ENCODE results near the gene CLDN2.
"Not testable (repeated sequence)": the region's sequence is repeated elsewhere in the genome, so short reads cannot be mapped to it uniquely, and the experiment has no call there.

Gene CLDN2, protein sequence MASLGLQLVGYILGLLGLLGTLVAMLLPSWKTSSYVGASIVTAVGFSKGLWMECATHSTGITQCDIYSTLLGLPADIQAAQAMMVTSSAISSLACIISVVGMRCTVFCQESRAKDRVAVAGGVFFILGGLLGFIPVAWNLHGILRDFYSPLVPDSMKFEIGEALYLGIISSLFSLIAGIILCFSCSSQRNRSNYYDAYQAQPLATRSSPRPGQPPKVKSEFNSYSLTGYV

DNA sequence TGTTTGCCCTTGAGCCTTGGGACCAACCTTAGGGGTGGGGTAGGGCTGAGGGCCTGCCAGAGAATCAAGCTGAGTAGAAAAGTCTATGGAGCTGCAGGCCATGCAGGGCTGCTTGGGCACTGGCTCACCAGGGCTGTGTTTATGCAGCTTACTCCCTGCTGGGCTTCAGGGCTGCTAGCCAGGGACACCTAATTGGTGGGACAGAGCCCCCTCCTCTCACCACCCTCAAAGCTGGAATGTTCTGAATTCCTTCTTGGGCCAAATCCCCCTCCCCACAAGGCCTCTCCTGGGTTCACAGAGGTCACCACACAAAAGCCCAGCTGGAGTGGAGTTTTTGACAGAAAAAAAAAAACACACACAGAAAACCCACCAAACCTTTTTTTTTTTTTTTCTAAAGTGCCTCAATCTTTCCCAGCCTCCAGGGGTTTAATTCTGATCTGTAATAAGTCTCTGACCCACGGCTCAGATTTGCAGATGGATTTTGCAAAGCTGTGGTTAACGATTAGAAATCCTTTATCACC is at the start of gene CLDN2:
Gene CLDN2 (plus strand): TSS at position 471 of the 521 bp plus-strand sequence. CDS start 7,827 bp downstream, outside the sequence.
- no peak for DNase-seq

DNA sequence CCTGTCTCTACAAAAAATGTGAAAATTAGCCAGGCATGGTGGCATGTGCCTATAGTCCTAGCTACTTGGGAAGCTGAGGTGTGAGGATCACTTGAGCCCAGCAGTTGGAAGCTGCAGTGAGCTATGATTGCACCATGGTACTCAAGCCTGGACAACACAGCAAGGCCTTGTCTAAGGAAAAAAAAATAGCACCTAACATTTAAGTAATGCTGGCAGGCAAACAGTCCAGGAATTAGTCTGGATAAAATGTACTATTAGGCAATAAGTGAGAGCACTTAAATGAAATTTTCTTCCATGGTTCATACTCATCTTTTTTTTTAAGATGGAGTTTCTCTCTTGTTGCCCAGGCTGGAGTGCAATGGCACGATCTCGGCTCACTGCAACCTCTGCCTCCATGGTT is 47.4 kb upstream of the CLDN2 start:
- not testable (repeated sequence) for DNase-seq

DNA sequence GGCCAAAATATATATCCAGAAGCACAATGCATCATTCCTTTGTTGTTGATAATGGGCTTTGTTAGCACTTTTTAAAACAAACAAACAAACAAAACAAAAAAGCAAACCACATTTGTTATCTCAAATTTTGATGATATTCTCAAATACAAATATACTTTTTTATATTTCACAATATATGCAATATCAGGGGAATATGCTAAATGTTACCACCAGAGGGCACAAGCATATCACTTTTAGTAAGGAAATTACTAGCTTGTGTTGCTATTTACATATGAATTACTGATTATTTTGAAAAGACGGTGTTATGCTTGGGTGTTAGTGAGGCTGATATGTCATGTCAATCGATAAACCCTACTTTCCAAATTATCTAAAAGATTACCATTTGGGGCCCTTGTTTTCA is 46.1 kb upstream of the CLDN2 start:
- DNase-seq = no peak

DNA sequence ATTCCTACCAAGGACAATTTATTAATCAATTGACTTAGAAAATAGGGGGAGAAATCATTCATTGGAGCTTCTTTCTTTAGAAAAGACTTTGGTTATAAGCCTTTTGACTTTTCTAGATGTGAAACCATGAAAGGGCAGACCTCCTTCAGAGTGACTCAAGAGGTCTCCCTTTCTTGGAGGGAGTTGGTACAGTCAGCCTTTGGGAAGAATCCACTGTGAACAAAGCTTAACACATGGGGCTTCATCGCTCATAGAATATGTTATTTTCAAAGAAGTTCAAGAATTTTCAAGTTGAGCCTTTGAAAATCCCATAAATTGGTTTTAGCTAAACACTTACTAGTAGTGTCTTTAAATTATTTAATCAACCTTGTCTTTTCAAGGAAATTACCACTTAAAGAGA is 45.1 kb upstream of the CLDN2 start:
- DNase-seq = no peak

DNA sequence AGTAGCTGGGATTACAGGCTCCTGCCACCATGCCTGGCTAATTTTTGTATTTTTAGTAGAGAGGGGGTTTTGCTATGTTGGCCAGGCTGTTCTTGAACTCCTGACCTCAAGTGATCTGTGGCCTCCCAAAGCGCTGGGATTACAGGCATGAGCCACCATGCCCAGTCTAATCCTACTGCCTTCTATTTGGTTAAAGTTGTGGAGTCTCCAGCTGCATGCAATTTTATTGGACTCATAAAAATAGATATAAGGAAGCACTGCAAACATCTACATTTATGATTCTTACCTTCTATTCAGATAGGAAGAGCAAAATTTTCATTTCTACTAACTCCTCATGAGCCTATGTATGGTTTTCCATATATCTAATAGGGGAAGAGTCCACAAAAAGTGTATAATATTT is 30.7 kb upstream of the CLDN2 start:
- DNase-seq = no peak

DNA sequence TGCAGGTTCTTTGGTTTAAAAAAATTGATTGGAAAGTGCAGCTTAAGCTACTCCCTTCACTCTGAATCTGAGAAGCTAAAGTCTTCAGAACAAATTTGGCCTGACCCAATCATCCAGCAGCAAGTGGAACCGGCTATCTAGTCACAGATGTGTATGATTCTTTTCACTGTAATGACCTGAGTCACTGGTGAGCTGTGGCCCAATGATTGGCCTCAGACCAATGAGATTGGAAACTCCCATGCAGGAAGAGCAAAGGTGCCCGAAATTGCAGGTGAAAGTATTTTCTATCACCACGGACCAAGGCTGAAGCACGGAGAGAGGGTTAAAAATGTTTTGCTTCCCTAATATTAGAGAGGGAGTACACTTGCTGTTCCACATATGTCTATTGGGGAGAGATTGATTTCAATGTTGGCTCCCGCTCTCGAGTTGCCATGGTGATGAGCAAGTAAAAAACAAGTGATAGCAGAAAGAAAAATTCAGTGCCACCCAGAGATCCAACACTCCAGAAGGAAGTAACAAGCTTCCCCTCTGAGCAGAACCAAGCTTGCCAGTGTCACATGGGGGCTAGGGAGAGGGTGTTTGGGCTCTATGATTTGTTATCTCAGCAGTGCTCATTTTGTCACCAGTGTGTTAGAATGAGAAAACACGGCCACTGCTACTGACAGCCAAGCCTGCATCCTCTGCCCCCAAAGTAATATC is 28.3 kb upstream of the CLDN2 start:
- DNase-seq = no peak

DNA sequence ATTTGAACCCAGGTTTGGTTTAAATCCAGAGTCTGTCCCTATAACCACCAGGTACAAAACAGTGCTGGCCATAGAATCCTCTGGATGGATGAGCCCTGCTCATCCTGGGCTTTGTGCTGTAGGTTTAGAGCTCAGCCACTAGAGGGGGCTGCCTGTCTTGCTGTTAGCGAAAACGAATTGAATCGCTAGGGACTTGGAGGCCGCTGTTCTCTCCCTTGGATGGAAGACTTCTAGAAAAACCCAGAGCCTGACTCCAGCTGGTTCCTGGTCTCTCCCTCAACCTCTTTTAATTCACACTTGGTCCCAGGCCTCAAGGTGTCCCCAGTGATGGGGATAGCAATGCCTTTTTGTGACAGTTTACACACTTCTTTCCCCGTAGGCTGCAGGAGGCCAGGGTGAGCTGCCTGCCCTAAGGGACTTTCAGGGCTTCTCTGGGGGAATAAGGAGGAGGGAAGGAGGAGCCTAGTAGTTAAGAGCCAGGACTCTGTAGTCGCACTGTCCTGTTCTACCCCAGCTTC is 25.8 kb upstream of the CLDN2 start:
- peak; percentile 46 to 49 for DNase-seq

DNA sequence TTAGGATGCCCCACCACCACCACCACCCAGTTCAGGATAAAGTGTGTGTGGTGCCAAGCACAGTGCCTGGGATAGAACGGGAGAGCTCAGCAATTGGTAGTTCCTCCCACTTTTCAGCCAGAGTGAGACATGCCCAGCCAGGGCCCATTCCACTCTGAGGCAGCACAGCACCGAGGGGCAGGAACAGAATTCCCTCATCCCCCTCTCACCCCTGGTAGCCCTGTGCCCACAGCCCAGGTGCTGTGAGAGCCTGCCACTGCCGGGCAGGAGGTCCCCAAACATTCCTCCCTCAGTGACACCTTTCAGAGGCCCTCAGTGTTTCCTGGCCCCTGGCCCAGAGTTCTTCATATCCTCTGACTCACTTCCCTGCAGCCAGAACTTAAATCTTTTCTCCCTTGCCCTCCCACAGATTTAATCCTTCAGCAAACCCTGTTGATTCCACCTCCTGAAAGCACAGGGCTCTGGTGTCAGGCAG is 25.2 kb upstream of the CLDN2 start:
- DNase-seq = no peak

DNA sequence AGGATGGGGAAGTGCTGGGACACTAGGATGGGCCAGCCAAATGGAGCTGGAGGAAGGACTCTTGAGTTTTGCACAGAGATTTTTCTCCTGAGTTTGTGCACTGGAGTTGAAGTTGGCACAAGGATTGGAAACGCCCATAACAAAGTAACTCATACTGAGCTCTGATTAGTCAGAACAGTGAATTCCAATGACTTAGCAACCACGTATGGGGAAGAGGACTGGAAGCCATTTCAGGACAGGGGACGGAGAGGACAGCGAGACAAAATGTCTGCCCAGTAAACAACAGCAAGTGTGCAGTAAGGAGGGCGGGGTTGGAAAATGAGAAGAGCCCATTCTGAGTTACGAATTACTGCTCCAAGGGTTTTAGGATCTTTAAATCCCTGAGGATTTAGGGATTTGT is 22.9 kb upstream of the CLDN2 start:
- no peak for DNase-seq

DNA sequence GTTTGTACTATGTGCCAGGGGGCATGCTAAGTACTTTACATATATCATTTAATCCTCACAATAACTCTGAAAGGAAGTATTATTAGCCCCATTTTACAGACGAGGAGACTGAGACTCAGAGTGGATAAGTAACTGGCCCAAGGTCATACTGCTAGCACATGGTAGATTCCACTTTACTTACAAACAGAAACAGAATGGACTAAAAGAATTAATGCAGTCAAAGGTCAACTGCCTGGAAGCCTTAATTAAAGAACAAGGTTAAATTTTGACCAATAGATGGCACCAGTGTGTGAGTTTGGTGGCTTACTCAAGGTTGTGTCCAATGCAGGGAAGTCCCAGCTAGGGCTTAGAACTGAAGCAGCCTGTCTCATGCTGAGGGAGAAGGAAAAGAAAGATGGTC is 21.7 kb upstream of the CLDN2 start:
- no peak for DNase-seq

DNA sequence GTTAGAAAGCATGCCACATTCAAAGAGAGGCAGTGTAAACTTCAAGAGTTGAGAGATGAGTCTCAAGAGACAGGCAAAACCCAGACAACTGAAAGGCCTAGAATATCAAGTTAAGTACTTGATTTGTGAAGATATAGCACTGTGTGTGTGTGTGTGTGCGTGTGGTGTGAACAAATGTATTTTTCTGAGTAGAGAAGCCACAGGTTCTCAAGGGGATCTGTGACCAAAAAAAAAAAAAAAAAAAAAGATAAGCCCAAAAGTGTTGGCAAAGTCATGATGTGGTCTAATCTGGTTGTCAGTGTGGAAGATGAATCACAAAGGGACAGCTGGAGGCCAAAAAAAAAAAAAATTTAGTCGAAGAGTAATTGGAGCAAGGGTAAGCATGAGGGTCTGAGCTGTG is 20.9 kb upstream of the CLDN2 start:
- no peak for DNase-seq

DNA sequence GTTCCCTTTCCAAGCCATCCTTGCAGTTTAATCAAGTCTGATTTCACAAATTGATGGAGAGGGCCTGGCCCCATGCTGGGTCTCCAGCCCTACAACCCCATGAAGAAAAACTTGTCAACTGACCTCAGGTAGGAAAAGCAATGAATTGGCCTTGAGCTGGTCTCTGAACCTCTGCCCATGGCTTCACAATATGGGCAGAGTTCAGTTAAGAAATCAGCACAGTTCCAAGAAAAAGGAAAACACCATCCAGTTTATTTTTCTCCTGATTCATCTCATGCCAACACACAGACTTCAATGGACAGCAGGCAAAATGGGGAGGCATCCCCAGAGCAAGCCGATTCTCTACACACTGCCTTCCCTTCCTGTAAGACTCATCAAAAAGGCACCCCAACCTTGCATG is 20.4 kb upstream of the CLDN2 start:
- no peak for DNase-seq

DNA sequence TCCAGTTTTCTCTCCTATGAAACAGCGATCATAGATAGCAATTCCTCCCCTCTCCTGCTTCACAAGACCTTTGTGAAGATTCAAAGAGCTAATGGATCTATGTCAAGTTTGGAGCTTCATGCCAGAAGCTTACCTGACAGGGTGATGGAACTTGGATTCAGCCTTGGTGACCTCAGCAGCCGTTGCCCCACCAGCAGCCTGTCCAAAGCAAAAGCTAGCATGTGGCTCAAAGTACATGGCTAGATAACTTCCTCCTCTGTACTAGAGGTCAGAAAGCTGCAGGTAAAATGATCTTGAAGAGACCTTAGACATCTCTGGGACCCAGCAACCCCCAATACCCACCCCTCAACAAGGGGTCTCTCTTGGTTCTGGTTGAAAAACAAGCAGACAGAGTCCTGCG is 18.9 kb upstream of the CLDN2 start:
- DNase-seq = no peak

DNA sequence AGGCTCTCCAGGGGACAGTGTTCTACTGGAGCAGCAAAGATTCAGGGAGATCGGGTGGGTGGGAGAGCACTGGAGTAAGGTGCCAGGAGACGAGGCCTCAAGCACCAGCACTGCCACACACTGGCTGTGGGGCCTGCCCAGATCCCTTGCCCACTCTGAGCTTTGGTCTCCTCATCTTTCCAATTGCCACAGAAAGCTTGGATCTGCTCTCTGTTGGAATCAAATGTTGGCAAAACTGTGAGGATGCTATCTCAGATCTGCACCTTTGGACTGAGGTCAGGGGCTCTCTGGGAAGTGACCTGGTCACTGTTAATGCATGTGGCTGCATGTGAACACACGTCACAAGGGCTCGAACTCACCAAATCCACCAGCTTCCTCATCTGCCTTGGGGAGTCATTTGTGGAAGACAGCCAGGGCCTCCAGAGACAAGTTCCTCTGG is 18.4 kb upstream of the CLDN2 start:
- DNase-seq = no peak

DNA sequence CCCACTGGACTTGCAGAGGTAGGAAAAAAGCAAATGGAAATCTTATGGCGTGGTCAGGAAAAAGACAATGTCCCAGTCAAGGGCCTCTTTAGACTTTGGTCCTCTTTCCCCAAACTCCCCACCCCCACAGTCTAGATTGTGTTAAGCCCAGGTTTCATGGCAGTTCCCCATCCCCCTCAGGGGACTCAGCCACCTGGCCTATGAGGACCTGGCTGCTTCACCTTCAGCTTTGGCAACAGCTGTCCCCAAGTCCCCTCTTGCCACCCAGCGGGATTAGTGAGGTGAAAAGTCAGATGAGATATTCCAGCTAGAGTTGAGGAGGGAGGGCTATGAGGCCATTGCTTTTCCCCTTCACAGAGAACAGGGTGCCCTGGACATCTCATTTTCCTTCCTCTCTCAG is 17.5 kb upstream of the CLDN2 start:
- no peak for DNase-seq

DNA sequence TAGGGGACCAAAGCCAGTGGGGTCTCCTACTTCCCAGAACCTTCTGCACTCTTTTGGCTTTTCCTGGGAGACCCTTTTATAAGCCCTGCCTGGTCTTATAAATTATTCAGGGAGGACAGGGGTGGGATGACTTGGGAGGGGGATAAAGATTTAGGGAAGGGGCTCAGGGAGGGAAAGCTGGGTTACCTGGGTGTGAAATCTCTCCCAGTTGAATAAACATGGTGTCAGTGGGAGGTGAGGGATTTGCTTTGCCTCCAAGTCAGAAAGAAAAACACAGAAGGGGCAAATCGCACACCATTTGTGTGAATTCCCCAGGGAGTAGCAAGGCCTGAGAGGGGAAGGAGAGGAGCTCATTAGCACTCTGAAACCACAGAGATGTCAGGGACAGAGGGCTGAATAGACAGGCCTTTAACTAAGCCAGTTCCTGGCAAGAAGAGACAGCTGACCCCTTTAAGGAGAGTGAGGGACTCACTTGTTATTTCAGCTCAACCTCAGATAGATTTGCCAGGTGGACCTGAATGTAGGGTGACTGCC is 16.8 kb upstream of the CLDN2 start, which contains the start of gene RIPPLY1:
Gene RIPPLY1 (minus strand): TSS at position 51 of the 534 bp plus-strand sequence. CDS start 54 bp downstream, outside the sequence.
- DNase-seq = no peak

DNA sequence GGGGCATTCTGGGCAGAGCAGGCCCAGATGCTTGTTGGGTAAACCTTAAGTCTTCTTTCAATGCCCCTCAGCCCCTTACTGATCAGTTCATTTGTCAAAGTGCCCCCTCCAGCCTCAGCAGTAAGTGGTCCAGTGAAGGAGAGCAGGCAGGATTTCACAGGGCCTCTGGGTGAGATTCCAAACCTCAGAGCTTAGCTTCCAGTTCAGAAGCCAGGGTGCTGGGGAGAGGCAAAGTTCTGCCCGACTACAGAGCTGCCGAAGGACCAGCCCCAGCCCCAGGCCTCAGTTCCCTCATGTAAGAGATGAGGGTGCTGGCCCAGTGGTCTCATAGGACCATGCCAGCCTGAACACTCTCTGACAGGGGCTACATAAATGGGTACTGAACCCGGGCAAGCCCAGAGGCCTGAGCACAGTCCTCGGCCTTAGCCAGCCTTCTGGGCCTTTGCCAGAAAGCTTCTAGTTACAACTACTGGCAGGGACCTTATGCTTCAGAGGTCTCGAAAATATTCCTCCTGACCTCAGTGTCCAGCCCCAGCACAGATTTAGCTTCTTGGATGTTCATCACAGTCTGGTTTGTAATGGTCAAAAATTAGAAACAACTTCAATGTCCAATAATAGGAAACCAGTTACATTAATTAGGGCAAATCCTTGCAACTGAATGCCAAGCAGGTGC is 16.2 kb upstream of the CLDN2 start:
- no peak for DNase-seq

DNA sequence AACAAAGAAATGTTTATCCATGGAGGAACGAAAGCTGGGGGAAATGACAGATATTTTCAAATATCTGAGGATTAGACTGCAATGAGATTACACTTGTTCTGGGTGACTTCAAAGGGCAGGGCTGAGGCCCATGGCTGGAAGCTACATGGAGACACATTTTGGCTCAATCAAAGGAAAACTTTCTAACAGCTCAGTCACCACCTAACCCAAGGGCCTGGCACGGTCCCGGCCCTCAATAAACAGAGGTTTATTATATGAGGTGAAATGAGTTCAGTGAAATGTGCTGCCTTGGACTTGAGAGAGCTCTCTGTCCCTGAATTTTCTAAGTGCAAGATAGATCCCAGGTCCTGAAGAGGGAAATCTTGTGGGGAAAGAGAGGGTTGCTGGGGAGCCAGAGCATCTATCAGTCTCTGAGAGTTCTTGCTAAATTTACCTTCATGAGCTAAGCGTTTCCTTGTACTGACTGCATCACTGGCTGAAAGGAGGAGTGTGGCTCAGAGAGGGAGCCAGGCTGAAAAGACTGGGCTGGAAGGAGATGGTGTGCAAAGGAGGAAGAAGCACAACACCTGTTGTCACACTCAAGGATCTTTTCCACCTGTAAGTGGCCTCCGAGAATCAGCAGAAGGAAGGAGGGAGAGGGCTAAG is 15.0 kb upstream of the CLDN2 start:
- DNase-seq = no peak

DNA sequence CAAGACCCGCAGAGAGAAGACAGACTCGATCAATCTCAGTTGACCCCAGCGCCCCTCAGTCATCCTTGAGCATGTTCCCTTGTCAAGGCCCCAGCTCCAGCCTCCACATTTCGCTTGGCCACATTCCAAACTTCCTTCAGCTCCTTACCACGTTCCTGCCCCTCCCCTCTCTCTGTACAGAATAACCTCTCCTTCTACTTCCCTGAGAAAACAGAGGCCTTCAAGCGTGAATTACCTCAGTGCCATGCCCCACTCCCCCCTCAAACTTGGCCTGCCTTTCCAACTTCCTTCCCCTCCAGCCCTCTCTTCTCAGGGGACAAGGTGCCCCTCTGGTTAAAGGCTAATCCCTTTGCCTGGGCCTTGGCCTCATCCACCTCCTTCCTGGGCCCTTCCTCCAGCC is 13.8 kb upstream of the CLDN2 start:
- no peak for DNase-seq

DNA sequence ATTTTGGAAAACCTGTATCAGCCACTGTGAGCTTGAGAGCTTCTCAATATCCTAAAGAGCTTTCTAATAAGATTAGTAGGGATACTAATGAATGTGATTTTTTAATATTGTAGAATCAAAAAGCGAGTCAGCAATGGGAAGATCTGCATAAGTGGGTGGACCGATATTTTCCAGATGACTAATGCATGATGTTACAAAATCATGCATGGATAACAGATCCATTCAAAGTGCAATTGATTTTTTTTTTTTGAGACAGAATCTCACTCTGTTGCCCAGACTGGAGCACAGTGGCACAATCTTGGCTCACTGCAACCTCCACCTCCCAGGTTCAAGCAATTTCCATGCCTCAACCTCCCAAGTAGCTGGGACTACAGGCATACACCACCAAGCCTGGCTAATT is 7.3 kb upstream of the CLDN2 start:
- DNase-seq = no peak

DNA sequence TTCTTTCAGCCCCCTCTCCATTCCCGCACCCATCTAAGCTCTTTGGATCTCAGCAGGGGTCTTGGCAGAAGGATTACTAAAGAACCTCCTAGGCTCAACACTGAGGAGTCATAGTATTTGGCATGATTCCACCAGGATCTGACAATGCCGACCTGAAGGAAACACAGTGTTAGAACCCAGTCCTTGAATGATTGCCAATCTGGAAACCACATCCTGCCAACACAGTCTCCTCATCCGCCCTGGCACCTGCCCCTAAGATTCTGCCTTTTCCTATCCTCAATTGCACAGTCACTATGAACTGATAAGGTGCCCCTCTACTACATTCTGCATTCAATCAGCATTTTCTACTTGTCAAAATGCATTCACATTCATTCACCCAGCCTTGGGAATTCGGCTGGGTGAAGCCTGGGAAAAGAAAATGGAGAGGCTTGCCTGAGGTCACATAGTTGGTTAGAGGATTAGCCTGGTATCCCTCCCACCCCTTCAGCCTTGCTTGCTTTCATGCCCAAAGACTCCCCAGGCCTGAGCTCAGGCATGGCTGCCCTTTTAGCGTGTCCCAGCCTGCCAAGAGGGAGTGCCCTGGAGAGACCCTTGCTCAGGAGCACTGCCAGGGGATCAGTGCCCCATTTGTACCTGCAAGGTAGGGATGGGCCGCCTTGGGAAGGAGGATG is 2.2 kb upstream of the CLDN2 start:
- DNase-seq = no peak

DNA sequence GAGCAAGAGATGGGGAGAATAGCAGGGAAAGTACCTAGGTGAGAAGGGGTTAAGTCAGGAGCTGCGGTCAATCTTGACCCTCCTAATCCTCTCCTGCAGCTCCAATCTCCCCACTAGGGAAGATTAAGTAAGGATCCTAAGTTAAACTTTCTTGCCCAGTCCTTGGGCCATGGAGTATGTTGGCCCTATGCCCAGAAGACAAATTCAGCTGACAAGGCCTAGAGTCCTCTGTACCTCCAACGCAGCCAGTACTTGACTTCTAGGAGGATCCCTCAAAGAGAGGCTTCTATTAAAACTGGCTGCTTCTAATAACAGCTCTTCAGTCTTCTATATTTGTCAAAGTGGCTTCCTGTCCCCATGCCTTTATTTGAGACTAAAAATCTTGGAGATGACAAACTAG is 1.4 kb downstream of the CLDN2 start:
- DNase-seq = no peak

Measured in stimulated activated CD4-positive, alpha-beta T cell treated with anti-CD3 and anti-CD28 coated beads, Interleukin-2, amount 100 ng/mL, for 24 hours (primary cell).